RPMI8226 (cell line): Measurements from ENCODE around the gene SRR.
"Not testable (repeated sequence)": the region's sequence is repeated elsewhere in the genome, so short reads cannot be mapped to it uniquely, and the experiment has no call there.

Experiments
- DNase-seq: peaks from one replicate; pipeline ENCODE4 v3.0.0-alpha.2; 2015

Gene SRR

GRCh38 chr17:2303204-2304188 lies at the start of gene SRR, which contains the start of gene SMG6:
SRR (plus strand) TSS chr17:2303950; CDS start chr17:2315561, 11,611 bp downstream.
SMG6 (minus strand) TSS chr17:2303785; CDS start chr17:2303720, 65 bp downstream.
- DNase-seq = peak; percentile 91

GRCh38 chr17:2258830-2259229 lies 44.9 kb upstream of the SRR start:
- DNase-seq = not testable (repeated sequence)

GRCh38 chr17:2259769-2260536 lies 43.8 kb upstream of the SRR start:
- no peak for DNase-seq

- DNase-seq = no peak
Measured at GRCh38 chr17:2262135-2262587, 41.6 kb upstream of the SRR start.

- no peak for DNase-seq
Measured at GRCh38 chr17:2263183-2264066, 40.3 kb upstream of the SRR start.

- no peak for DNase-seq
Measured at GRCh38 chr17:2264067-2264860, 39.5 kb upstream of the SRR start.

- DNase-seq = not testable (repeated sequence)
Measured at GRCh38 chr17:2265166-2265565, 38.6 kb upstream of the SRR start.

GRCh38 chr17:2266045-2266864 lies 37.5 kb upstream of the SRR start:
- no peak for DNase-seq

- no peak for DNase-seq
Measured at GRCh38 chr17:2266865-2267228, 36.9 kb upstream of the SRR start.

GRCh38 chr17:2267354-2267753 lies 36.4 kb upstream of the SRR start:
- no peak for DNase-seq

GRCh38 chr17:2271985-2272702 lies 31.6 kb upstream of the SRR start:
- DNase-seq = no peak

GRCh38 chr17:2274414-2274813 lies 29.3 kb upstream of the SRR start:
- no peak for DNase-seq

GRCh38 chr17:2275722-2276121 lies 28.0 kb upstream of the SRR start:
- DNase-seq = no peak

GRCh38 chr17:2277429-2278170 lies 26.1 kb upstream of the SRR start:
- DNase-seq = no peak

GRCh38 chr17:2279707-2280106 lies 24.0 kb upstream of the SRR start:
- DNase-seq = no peak

GRCh38 chr17:2282297-2282873 lies 21.4 kb upstream of the SRR start:
- DNase-seq = peak; percentile 45

GRCh38 chr17:2283302-2283701 lies 20.4 kb upstream of the SRR start:
- no peak for DNase-seq

- DNase-seq = no peak
Measured at GRCh38 chr17:2289878-2290478, 13.8 kb upstream of the SRR start.

GRCh38 chr17:2292100-2292499 lies 11.7 kb upstream of the SRR start:
- DNase-seq = no peak
